Breast epithelium (tissue), 4 donors: ENCODE data around the gene AGAP3. TPM values are rescaled to one million over a fixed set of nuclear protein-coding genes. Genes with fewer than 3 reads are reported as not detected.
A peak's percentile ranks its signal among the peaks of the same experiment; 100 is the strongest.

Source experiments
- DNase-seq, 2 donors: peaks; one replicate each; pipeline ENCODE4 v3.0.0-alpha.2; 2019; ENCODE audit warnings: low spot score in 2 of 2
- H3K27ac ChIP-seq, 2 donors: fragments of 200-600 bp; sonication (generic) in 1 of 2; one replicate each; pipeline ENCODE4 v1.5.1; 2016 to 2019; ENCODE audit warnings: mild to moderate bottlenecking in 1 of 2
- H3K27me3 ChIP-seq, 2 donors: fragments of 200-600 bp; sonication (generic) in 1 of 2; one replicate each; pipeline versions ENCODE4 v1.5.1 to v1.6.0; 2017 to 2019; ENCODE audit warnings: control low read depth in 1 of 2, mild to moderate bottlenecking in 1 of 2
- H3K36me3 ChIP-seq: fragments of 200-600 bp; one replicate; pipeline ENCODE4 v1.5.1; 2019
- H3K4me1 ChIP-seq, 2 donors: fragments of 200-600 bp; sonication (generic); one replicate each; pipeline ENCODE4 v1.5.1; 2016 to 2019; ENCODE audit warnings: control low read depth in 1 of 2
- H3K4me3 ChIP-seq, 3 donors: fragments of 200-600 bp; sonication (generic); 1 replicate in 2 of 3; 2 replicates in 1 of 3; pipeline ENCODE4 v1.5.1; 2016 to 2019; ENCODE audit warnings: mild to moderate bottlenecking in 3 of 3, moderate library complexity in 2 of 3
- H3K9me3 ChIP-seq, 2 donors: fragments of 200-600 bp; sonication (generic) in 1 of 2; one replicate each; pipeline ENCODE4 v1.5.1; 2016 to 2019; ENCODE audit warnings: control low read depth in 1 of 2
- CTCF ChIP-seq, 3 donors: fragments of 450-650 bp; IDR thresholded peaks; one replicate each; pipeline ENCODE4 v1.5.1; 2016 to 2017; ENCODE audit warnings: antibody characterized with exemption in 3 of 3, mild to moderate bottlenecking in 3 of 3, moderate library complexity in 3 of 3
- POLR2A ChIP-seq: fragments of 450-650 bp; IDR thresholded peaks from one replicate; pipeline ENCODE4 v1.6.1; 2016; ENCODE audit warnings: antibody characterized with exemption, mild to moderate bottlenecking, moderate library complexity
- POLR2AphosphoS5 ChIP-seq, 3 donors: sonication (generic); formaldehyde crosslinking; IDR thresholded peaks; one replicate each; pipeline ENCODE4 v1.6.1; 2017; ENCODE audit warnings: antibody characterized with exemption in 3 of 3
- intact Hi-C: fragments of 100-400 bp; cut with DNase I; formaldehyde crosslinking; loops from one replicate; pipeline ENCODE4 v1.15.1; 2023; ENCODE audit warnings: low total_unique reads
- total RNA-seq, 3 donors: library from RNA; depleted of rRNA; stranded (reverse); fragments of >200 nt; gene quantifications; one replicate each; pipeline ENCODE4 v1.1.0, GENCODE V29; 2016

Gene AGAP3
- total RNA-seq, 3 donors from 2014 or later = 47.2 to 58.1 (median 55.1) TPM

GRCh38 chr7:151178831-151179230, 92.6 kb downstream of the AGAP3 start:
- no peak for DNase-seq
- Histone ChIP-seq H3K9me3 (peaks cover 0 to 4% of the 10 kb centered on the region in 2 donors), H3K36me3 (no peaks in the 10 kb centered on the region), H3K4me3 (no peak overlapping the region), H3K27ac (no peak overlapping the region), H3K27me3 (peaks cover 0 to 31% of the 10 kb centered on the region in 2 donors), H3K4me1 (no peaks in the 10 kb centered on the region)
- intact Hi-C loops = loop anchor here (10.0 kb wide), 1 partner anchor 384 kb away; no protein-coding TSS in a partner anchor
- TF ChIP-seq POLR2AphosphoS5 (IDR thresholded peaks at IDR 0.05) (no peak), POLR2A (no peak), CTCF (IDR thresholded peaks at IDR 0.05) (no peak)

GRCh38 chr7:151179287-151179860, 93.1 kb downstream of the AGAP3 start:
- Histone ChIP-seq H3K36me3 (no peaks in the 10 kb centered on the region), H3K27ac (no peak overlapping the region), H3K4me1 (no peaks in the 10 kb centered on the region), H3K27me3 (peaks cover 0 to 25% of the 10 kb centered on the region in 2 donors), H3K9me3 (peaks cover 0 to 4% of the 10 kb centered on the region in 2 donors), H3K4me3 (no peak overlapping the region)
- no peak for DNase-seq
- TF ChIP-seq POLR2AphosphoS5 (IDR thresholded peaks at IDR 0.05) = no peak
- no peak for TF ChIP-seq CTCF (IDR thresholded peaks at IDR 0.05)
- TF ChIP-seq POLR2A = no peak
- intact Hi-C loops = loop anchor here (10.0 kb wide), 1 partner anchor 385 kb away; no protein-coding TSS in a partner anchor

DNA sequence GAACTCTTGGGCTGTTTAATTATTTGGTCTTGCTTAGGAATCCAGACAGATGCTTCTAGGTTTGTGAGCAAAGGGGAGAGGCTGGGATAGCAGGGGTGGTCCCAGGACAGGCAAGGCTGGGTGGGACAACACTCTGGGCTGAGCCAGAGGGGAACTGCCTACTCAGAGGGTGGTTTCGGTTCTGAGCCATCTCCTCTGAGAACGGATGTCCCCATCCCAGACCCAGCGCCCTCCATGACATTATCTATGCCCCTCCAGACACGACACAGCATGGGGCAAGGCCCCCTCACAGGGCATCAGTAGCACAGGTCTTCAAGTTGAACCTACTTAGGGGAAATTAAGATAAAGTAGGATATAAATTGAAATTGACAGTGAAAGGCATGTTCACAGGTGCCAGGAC, 93.7 kb downstream of the AGAP3 start:
- peaks cover 0 to 20% of the 10 kb centered on the region in 2 donors for H3K27me3 ChIP-seq
- H3K36me3 ChIP-seq = no peaks in the 10 kb centered on the region
- intact Hi-C loops = loop anchor here (10.0 kb wide), 1 partner anchor 385 kb away; no protein-coding TSS in a partner anchor

DNA sequence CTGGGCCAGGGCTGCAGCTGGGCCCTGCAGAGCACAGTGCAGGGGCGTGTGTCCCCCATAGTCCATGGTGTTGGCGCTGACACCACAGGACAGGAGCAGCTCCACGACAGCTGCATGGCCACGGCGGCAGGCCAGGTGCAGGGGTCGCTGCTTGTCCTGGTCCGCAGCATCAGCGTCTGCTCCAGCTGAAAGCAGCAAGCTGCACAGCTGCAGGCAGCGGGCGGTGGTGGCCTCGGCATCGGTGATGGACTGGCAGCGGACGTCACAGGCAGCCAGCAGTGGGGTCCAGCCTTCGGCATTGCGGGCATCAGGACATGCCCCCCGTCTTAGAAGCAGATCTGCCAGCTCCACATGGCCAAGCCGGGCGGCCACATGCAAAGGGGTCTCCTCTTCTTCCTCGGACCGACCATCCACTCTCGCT, 94.7 kb downstream of the AGAP3 start:
- DNase-seq = no peak
- Histone ChIP-seq H3K9me3 (no peaks in the 10 kb centered on the region), H3K27ac (no peak overlapping the region), H3K27me3 (peaks cover 0 to 10% of the 10 kb centered on the region in 2 donors), H3K4me1 (no peaks in the 10 kb centered on the region), H3K36me3 (no peaks in the 10 kb centered on the region), H3K4me3 (no peak overlapping the region)
- intact Hi-C loops = no loop called here
- TF ChIP-seq POLR2A = no peak

More for the DNA sequence above, 93.7 kb downstream of the AGAP3 start:
- no peak overlapping the region for H3K27ac ChIP-seq
- H3K4me1 ChIP-seq = no peaks in the 10 kb centered on the region
- TF ChIP-seq POLR2AphosphoS5 (IDR thresholded peaks at IDR 0.05) (no peak), CTCF (IDR thresholded peaks at IDR 0.05) (no peak), POLR2A (no peak)
- H3K9me3 ChIP-seq = no peaks in the 10 kb centered on the region
- no peak overlapping the region for H3K4me3 ChIP-seq
- no peak for DNase-seq

DNA sequence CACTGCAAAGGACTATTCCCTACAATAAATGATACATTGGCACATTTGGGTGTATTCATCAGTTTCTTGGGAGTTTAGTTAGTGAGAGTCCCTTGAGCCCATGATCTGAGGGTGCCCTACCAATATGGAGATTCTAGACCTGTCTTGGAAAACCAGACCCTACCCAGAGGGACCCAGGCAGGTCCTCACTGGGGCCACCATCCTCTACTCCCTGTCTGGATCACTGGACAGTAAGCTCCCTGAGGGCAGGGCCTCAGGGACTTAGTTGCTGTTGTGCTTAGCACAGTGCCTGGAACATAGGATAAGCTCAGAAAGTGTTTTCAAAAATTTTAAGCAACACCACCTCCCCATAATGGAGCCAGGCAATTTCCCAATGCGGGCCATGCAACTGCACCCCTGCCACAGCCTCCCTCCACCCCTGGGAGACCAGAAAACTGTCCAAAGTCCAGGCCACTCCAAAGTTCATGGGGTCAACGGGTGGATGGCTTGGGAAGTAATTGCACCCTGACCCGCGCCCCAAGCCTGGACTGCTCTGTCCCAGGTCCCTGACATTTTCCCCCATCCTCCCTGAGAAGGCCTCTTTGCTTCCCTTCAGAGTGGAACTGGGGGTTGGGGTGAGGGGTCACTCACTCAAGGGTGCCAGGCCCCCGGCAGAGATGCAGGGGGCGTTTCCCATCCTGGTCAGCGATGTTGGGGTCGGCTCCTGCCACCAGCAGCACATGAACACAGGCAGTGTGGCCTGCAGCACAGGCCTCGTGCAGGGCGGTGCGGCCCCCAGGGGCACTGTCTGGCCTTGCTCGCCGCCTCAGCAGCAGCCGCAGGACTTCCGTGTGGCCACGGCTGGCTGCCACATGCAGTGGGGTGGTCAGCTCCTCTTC, 99.7 kb downstream of the AGAP3 start:
- Histone ChIP-seq H3K27ac (no peak overlapping the region), H3K27me3 (peaks cover 0 to 3% of the 10 kb centered on the region in 2 donors), H3K4me3 (no peak overlapping the region), H3K36me3 (no peaks in the 10 kb centered on the region), H3K9me3 (no peaks in the 10 kb centered on the region), H3K4me1 (no peaks in the 10 kb centered on the region)
- intact Hi-C loops = no loop called here
- DNase-seq = peak in 1 of 2 donors; percentile 33
- no peak for TF ChIP-seq POLR2AphosphoS5 (IDR thresholded peaks at IDR 0.05)
- TF ChIP-seq POLR2A = no peak
- TF ChIP-seq CTCF (IDR thresholded peaks at IDR 0.05) = no peak
